HTR-8/SVneo (cell line): ENCODE measurements around the gene MYH9.
"Not testable (repeated sequence)": the region's sequence is repeated elsewhere in the genome, so short reads cannot be mapped to it uniquely, and the experiment has no call there.

Experiments
- DNase-seq: peaks from one replicate; pipeline ENCODE4 v3.0.0; 2011; ENCODE audit warnings: low spot score, mixed read lengths; ENCODE audit not compliant: insufficient read length
- FAIRE-seq: peaks from 2 replicates; lab custom pipeline; 2011; peaks lifted over from hg19 to GRCh38; lab: Jason Lieb, UNC

Gene MYH9

DNA sequence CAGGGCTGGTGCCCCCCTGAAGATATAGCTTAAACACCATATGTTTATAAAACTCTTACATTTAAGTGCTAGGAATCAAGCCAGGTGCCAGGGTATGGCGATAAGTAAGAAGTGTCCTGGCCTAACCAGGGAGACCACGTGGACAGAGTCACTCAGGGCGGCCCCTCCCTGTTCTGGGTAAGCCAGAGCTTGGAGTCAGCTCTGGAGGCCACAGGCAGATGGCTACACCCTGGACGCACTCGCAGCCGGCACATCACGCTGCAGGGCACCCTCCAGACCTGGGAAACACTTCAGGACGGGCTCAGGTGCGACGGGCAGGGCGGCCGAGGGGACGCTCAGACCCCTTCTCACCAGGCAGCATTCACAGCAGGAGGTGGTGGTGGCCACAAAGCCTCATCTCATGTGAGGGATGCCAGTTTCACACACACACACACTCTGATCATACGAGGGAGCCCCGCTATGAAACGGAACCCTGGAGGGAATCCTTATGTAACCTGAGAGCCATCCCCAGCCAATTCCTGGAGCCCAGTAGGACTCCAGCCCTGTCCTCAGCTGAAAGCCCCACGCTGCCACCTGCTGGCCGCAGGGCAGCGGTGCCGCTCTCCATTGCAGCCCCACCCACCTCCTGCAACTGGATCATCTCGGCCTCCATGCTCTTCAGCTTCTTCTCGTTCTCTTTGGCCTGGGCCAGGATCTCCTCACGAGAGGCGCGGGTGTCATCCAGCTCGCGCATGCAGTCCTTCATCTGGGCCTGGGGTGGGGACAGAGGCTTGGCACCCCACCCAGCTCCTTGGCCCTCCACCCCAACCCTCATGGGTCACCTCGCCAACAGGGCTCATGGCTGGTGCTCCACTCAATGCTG lies 101.4 kb downstream of the MYH9 start:
- DNase-seq (peak; percentile 70), FAIRE-seq (no peak)

DNA sequence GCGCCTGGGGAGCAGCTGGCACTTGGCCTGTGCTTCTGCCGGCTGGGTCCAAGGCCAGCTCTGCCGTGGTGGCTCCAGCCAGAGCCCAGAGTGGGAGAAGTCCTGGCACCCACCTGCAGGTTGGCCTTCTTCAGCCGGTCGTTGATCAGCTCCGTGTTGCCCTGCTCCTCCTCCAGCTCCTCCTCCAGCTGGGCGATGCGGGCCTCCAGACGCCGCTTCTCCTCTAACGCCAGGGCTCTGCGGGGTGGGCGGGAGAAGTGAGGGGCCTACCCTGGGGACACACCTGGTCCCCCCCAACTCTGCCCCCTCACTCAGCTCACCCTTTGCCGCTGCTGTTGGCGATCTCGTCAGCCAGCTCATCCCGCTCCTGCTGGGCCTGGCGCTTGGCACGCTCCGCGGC lies 102.2 kb downstream of the MYH9 start:
- FAIRE-seq, result no peak

DNA sequence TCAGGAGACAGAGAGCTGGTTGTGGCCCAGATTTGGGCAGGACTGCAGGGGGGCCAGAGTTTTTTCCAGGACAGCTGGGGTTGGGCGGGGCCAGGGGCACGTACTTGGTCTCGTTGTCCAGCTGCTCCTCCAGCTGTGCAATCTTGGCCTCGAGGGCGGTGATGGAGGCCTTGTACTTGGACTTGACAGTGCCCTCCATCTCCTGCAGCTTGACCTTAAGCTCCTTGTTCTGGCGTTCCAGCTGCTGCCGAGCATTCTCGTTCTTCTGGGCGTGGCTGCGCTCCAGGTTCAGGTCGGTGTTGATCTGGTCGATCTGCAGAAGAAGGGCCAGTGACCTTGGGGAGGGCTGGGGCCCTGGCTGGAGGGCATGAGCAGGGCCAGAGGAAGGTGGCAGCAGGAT lies 102.8 kb downstream of the MYH9 start:
- DNase-seq (no peak), FAIRE-seq (no peak)

More for the DNA sequence above, 102.2 kb downstream of the MYH9 start:
- no peak for DNase-seq

DNA sequence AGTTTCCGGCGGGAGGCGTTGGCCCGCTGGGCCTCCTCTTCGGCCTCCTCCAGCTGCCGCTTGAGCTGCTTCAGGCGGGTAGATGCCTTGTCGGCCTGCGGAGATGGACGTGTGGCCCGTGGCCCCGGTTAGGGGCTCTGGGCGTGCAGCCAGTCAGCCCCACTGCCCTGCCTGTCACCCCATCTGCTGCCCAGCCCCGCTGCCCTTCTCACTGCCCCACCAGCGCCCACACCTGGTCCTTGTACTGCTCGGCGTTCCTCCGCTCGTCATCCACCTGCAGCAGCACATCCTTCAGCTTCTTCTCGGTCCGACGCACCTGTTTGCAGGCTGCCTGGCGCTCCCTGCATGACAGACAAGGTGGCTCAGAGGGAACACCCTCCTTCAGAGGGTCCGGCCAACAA lies 103.6 kb downstream of the MYH9 start:
- DNase-seq, result no peak
- no peak for FAIRE-seq

DNA sequence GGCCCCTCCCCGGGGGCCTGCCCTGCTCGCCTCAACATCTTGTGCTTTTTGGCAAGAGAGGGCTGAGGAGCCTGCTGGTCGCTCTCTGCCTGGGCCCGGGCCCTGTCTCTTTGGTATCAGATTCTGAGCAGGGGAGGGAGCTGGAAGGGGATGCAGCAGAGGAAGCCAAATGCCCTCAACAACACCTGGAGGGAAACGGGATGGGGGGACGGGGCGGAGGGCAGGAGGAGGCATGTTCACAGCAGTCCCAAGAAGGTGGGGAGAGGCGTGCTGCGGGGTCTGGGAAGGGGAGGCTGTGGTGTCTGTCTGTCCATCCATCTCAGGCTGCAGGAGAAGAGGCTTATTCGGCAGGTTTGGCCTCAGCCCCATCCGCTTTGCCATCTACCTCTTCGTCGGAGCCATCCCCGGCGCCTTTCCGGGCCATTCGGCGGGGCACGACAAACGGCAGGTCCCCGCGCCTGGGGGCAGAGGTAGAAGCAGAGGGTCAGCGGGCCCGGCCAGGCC lies 105.4 kb downstream of the MYH9 start:
- DNase-seq (no peak), FAIRE-seq (no peak)

DNA sequence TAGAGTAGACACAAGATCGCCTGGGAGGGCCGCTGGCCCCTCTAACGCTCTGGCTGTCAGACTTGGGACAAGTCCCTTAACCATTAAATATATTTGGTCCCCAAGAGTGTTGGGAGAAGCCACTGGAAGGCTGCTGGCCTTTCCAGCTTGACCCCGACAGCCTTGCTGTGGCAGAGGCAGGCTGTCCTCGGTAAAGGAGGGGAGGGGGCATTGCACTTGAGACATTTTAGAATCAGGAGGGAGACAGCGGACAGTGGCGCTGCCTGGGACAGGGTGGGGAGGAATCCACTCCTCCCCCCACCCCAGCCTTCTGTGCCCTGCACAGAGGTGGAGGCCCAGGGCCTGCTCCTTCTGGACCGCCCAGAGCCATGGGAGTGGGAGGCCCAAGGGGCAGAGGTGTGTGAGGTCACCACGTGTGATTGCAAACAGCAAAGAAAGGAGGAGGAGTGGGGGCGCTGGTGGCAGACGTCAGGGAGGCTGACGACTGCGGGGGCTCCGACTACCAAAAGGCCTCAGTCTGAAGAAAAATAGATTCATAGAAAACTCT lies 105.9 kb downstream of the MYH9 start:
- no peak for FAIRE-seq
- no peak for DNase-seq

DNA sequence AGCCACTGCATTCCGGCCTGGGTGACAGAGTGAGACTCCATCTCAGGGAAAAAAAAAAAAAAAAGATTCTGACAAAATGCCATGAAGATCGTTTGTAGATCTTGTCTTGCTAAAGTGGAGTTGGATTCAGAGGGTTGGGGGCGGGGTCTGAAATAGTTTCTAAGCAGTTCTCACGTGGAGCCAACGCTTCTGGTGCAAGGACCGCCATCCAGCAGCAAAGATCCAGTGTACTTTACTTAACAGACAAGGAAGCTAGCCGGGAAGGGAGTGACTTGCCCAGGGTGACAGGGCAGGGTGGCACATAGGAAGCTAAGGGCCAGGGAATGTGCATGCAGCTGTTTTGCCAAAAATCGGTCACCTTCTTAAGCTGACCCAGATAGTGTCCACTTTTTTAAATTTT lies 107.4 kb downstream of the MYH9 start:
- no peak for FAIRE-seq
- no peak for DNase-seq

DNA sequence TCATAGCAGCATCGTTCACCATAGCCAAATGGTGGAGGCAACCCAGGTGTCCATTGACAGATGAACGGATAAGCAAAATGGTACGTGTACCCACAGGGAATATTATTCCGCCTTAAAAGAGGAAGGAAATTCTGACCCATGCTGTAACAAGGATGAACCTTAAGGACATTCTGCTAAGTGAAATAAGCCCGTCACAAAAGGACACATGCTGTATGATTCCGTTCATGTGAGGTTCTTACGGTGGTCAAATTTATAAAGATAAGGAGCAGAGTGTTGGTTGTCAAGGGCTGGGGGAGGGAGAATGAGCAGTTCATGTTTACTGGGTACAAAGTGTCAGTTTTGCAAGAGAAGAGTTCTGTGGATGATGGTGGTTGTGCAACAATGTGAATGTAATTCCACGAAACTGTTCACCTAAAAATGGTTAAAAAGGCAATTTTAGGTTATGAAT lies 108.5 kb downstream of the MYH9 start:
- no peak for FAIRE-seq
- no peak for DNase-seq

DNA sequence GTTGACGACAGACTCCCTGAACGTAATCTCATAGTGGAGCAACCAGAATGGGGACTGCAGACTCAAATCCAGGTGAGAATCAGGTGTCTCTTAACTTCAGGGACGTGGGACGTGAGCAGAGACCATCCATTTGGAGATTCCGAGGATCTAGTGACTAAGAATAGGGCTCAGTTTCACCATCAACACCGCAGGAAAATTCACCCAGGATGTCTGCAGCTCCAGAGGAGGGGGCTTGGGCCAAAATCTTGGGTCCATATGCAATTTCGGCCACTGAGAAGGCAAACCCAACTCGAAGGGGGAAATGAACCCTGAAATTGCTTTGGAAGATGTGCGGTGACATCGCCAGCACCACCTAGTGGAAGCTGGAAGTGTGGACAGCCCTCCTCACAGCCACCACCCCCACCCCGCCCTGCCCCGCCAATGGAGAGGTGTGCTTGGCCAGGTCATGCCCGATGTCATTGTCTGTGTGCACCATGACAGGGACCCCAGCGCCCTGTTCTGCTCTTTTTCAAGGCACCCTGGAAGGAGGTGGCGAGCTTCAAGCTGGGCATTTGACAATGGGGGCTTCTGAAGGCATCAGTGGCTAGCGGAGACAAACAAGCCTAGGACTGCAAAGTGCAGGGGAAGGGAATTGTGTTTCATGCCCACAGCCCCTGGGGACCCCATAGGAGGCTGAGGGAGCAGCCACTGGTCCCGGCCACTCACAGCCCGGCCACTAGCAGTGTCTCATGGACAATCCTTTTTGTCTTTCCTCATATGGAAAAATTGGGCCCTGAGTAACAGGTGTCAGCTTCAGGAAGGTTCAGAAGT lies 110.1 kb downstream of the MYH9 start:
- FAIRE-seq (peak; percentile 42), DNase-seq (peak; percentile 44)

DNA sequence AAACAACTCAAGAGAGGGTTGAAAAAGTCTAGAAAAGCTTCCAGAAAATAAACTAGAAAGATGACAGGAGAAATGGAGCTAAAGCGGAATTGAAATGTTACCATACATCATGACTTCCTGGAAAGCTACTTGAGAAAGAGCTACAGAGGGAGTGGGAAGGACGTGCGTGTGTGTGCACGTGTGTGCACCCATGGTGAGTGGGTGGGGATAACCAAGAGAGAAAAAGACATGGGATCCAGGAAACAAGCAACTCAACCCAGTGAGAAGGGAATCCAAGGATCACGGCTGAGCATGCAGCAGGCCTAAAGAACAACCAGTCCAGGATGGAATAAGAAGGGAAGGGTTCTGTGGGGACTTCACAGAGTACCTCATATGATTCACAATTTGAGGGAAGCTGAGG lies 113.2 kb downstream of the MYH9 start:
- no peak for DNase-seq
- no peak for FAIRE-seq

DNA sequence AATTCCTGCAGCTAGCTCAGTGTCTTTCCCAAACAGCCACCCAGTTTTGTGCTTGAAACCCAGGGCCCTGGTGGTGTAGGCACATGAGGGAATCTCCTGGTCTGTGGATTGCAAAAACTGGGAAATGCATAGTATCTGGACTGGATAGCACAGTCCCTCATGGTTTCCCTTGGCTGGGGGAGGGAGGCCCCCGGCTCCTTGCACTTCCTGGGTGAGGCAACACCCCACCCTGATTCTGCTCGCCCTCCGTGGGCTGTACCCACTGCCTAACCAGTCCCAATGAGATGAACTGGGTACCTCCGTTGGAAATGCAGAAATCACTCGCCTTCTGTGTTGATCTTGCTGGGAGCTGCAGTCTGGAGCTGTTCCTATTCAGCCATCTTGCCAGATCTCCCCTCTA lies 115.8 kb downstream of the MYH9 start:
- not testable (repeated sequence) for FAIRE-seq, DNase-seq

DNA sequence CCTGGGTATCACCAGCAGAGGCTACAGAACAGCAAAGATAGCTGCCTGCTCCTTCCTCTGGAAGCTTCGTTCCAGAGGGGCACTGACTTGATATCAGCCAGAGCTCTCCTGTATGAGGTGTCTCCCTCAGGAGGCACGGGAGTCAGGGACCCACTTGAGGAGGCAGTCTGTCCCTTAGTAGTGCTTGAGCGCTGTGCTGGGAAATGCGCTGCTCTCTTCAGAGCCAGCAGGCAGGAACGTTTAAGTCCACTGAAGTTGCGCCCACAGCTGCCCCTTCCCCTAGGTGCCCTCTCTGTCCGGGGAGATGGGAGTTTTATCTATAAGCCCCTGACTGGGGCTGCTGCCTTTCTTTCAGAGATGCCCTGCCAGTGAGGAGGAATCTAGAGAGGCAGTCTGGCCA lies 116.5 kb downstream of the MYH9 start:
- not testable (repeated sequence) for FAIRE-seq, DNase-seq

DNA sequence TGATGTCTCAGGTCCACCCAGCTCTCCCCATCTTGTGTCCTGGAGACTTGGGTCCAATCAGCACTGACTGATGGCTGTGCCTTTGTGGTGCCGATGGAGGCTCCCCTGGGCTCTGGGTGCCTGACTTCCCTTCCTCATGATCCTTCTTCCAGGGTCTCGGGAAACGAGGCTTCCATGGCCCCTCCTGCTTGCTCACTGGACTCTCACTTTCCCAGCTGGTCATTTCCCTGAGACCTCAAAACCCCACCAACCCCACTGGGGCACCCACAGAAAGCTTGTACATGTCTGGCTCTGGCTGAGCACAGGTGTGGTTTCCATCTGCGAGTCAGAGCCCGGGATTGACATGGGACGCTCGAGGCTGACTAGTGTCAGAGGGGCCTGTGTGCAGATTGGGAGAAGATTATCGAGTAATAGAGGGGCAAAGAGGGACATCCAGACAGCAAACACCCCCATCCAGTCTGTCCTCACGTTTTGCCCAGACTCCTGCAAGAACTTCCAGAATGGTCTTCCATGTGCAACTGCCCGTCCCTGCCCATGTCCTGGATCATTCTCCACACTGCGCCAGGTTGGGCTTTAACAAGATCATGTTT lies 119.8 kb downstream of the MYH9 start:
- DNase-seq (no peak), FAIRE-seq (no peak)

DNA sequence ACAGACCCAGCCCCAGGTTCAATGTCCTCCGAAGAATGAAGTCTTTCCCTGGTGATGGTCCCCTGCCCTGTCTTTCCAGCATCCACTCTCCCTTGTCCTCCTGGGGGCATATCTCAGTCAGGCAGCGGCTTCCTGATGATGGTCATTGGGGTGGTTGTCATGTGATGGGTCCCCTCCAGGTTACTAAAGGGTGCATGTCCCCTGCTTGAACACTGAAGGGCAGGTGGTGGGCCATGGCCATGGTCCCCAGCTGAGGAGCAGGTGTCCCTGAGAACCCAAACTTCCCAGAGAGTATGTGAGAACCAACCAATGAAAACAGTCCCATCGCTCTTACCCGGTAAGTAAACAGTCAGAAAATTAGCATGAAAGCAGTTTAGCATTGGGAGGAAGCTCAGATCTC lies 120.7 kb downstream of the MYH9 start:
- no peak for DNase-seq
- no peak for FAIRE-seq

DNA sequence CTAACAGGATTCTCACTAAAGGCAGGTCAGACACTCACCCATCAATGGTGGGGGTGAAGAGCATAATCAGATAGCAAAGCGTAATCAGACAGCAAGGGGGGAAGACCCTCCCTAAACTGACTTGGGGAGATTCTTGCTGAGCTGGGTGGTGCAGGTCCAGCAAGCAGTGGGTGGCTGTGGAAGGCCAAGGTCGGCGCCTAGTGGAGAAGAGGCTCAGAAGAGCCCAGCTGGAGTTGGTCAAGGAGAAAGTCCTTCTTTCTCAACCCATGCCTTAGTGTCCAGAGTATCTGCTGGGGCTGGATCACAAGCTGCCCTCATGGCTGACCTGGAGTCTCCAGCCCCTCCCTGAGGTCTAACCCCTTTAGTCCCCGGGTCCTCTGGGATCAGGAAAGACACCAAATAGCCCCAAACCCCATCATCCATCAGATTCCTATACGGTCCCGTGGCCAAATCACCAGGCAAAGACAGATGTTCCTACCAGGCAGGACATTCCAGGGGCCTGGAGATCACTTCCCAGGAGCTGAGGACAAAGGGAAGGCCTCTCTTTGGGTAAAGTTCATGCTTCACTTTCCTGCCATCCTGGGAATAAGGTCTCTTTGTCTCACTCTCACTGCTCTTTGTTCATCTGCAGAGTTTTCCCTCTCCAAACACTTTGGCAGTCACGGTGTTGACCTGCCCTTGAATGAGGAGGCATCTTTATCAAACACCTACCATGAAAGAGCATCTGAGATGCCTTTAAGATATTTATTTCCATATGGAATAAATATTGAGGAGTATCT lies 123.7 kb downstream of the MYH9 start:
- FAIRE-seq, result not testable (repeated sequence)

DNA sequence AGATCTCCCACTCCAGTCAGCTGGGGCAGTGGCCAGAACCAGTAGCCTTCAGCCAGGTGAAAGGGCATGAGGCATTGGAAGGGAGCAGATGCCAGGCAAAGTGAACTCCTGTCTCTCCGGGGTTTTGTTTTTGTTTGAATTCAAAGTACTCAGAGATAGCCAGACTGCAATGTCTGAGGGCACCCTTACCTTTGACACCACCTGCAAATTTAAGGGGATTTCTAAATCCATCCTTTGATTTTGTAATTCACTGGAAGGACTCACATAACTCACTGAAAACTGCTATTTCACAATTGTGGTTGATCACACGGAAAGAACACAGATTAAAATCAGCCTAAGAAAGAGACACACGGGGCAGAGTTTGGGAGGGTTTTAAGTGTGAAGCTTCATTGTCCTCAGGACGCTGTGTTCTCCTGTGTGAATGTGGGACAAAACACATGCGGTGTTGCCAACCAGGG lies 124.5 kb downstream of the MYH9 start:
- not testable (repeated sequence) for DNase-seq, FAIRE-seq

More for the DNA sequence above, 123.7 kb downstream of the MYH9 start:
- not testable (repeated sequence) for DNase-seq

DNA sequence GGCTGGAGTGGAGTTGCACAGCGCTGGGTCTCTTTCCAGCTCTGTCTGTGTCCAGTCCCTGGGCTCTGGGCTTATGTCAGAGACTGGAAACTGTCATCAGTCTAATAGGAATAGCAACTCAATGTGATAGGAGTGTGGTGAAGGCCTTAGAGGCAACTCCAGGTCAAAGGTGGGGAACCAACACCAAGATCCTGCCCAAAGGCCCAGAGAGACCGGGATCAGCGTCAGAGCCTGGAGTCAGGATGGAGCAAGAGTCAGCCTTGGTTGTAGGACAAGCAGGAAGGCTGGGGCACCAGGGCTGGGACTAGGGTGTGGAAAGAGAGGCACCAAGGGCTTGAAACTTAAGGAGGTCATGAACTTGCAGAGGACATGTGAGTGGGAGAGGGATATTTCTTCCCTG lies 125.5 kb downstream of the MYH9 start:
- not testable (repeated sequence) for DNase-seq, FAIRE-seq

DNA sequence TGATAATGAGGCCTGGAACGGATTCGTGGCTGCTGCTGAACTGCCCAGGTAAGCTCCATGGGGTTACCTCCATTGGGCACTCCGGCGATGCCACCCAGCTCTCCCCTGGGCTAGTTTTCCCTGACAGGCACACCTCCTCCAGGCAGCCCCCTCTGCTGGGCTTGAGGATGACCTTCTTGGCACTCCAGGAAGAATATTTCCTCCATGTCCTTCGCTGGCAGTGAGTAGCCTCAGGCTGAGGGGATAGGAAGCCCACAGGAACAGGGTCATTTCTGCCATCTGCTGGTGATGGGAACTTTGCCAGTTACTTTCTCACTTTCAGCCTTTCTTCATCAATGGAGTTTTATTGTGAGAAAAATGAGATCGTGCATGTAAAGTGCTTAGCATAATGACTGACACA lies 126.1 kb downstream of the MYH9 start:
- not testable (repeated sequence) for DNase-seq, FAIRE-seq

DNA sequence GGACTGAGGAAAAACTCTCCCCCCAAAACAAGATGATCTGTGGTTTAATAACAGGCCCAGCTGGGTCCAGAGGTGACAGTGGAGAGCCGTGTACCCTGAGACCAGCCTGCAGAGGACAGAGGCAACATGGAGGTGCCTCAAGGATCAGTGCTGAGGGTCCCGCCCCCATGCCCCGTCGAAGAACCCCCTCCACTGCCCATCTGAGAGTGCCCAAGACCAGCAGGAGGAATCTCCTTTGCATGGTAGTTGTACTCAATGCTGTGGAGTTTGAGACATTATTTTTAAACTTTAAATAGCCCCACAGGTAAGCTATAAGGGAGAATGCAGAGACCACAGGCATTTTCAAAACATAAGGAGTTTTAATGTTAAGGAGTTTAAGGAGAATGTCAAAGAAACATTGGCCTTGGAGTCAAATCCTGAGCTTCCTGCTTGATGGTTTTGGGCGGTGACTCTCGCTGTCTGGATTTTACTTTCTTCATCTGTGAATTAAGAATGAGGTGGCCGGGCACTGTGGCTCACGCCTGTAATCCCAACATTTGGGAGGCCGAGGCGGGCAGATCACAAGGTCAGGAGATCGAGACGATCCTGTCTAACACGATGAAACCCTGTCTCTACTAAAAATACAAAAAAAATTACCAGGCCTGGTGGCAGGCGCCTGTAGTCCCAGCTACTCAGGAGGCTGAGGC lies 128.0 kb downstream of the MYH9 start:
- FAIRE-seq, result no peak
- no peak for DNase-seq
